HG03039 (cell line): ENCODE measurements around the gene CAPN5.

Experiments
- ATAC-seq: cut with Tn5 transposase; IDR thresholded peaks from one replicate; pipeline ENCODE4 v1.9.1; 2021; ENCODE audit warnings: mild to moderate bottlenecking, moderate library complexity; ENCODE audit not compliant: unreplicated experiment

The CAPN5 gene

DNA sequence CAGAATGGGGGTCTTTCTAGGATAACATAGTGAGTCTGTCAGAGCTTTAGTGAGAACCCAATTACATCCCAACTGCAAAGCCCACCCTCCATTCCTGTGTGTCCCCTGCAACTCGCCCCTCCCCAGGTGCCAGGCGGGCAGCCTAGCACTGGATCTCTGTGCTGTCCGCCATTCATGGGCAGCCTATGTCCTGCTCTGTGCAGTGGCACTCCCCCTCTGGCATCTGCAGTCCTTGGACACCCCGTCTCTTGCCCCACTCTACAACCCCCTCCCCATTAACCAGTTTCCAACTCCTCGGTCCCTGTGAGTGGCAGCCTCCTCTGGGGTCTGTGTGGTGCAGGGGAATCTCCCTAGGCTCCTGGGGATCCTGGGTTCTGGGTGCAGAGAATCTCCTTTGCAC is 98.3 kb downstream of the CAPN5 start:
- no peak for ATAC-seq

DNA sequence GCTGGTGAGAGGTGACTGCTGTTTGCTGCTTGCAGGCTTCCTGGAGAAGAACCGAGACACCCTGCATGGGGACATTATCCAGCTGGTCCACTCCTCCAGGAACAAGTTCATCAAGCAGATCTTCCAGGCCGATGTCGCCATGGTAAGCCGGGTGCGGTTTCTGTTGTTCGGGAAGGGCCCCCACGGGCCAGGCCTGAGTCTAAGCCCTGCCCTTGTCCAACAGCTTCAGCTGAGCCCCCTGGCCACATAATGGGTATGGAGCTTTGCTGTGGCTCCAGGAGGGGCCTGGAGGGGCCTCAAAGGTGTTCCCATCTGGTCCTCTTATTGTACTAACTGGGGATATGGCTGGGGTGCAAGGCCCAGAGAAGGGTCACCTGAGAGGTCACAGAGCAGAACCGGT is 99.2 kb downstream of the CAPN5 start:
- ATAC-seq: no peak

DNA sequence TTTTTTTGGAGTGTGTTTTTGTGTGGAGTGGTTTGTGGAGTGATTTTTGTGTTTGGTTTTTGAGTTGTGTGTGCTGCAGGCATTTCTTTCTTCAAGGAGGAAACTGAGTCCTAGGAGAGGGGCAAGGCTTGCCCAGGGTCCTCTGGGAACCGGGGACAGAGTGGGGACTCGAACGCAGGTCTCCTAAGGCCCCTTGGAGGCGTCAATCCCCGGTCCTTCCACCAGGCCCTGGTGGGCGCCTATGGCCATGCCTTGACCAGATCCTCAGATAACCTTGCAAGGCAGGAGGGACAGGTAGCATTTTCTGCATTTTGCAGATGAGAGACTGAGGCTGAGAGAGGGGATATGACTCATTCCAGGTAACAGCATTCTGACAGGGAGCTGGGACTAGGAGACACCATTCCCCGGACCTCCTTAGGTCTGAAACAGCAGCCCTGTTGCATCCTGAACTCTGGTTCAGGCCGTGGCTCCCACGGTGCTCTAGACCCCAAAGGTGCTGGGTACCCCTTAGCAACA is 100.4 kb downstream of the CAPN5 start:
- no peak for ATAC-seq

DNA sequence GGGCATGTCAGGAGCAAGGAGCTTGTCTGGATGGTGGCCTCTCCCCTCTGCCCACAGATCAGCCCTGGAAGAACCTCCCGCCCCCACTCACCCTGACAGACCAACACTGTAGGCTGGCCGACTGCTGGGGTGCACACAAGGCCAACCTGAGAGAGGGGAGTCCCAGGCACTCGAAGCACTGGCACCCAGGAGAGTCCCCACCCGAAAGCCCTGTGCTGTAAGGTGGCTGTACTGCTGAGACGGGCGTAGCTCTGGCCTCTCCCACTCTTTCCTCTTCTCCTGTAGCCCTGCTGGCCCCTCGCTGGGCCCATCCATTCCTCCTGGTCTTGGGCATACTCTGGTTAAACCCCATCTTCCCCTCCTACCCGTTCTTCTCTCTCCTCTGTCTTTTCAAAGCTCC is 101.0 kb downstream of the CAPN5 start:
- ATAC-seq: no peak

DNA sequence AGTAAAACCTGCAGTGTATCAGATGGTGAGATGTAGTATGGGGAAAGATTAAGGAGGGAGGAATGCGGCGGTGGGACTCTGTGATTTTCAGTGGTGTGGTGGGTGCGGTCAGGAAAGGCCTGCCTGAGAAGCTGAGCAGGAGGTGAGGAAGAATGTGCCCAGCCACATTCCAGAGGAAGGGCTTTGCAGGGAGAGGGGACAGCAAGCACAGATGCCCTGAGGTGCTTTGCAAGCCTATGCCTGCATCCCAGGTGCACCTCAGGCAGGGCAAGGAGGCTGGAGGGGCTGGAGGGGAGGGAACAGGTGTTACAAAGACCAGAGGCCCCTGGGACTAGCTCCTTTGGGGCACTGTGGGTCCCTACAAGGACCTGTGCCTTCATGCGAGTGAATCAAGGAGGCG is 103.3 kb downstream of the CAPN5 start:
- ATAC-seq: no peak

DNA sequence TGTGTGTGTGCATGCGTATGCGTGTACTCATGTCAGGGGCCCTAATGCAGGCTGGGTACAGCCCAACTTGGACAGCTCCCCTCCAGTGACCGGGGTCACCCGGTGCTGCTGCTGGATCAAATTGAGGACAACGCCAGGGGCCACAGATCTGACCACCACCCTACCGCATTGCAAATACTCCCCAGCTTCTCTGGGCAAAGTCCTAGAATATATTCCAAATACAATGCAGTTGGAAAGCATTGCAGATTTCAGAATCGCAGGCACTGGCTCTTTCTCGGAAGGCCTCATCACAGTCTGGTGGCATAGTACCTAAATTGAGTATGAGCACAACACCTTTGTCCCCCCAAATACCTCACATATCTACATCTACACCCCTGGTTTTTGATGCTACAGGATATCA is 104.5 kb downstream of the CAPN5 start:
- no peak for ATAC-seq

DNA sequence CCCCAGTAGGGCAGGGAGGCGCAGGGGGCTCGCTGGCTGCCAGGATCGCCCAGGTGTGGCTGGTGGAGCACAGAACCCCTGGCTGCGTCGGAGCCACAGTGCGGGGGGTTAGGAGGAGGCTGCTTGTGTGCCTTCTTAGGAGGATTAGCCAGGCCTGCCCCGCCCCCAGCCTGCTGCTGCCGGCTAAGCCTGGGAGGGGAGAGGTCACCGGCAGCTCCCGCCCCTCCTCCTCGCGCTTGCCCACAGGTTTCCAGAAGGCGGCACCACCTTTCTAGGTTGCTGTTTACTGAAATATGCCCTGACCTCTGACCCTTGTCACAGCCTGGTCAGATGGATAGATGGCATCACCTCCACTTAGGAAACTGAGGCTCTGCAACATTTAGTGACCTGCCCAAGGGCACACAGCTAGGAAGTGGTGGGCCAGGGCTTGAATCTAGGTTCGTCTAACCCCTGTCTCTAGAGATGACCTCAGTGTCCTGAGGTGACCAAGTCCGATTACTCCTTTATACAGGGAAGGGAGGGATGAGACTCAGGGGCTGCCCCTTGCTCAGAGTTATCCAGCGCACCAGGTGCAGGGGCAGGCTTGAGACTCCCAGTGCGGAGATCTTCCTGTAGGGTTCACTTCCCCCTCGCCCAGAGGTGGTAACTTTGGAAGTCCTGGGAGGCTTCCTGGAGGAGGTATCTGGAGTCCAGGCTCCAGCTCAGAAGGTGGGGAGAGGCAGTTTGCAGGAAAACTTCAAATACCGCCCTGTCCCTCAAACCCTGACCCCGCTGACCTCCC is 105.3 kb downstream of the CAPN5 start:
- ATAC-seq: no peak

DNA sequence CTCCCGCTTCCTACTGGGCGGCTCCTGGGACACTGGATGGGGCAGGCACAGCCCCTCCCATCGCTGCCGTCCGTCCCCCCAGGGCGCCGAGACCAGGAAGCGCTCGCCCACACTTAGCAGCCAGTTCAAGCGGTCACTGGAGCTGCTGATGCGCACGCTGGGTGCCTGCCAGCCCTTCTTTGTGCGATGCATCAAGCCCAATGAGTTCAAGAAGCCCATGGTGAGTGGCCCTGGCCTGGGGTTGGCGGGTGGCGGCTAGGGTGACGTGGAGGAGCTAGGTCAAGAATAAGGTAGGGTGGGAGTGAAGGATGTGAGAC is 105.9 kb downstream of the CAPN5 start:
- no peak for ATAC-seq

DNA sequence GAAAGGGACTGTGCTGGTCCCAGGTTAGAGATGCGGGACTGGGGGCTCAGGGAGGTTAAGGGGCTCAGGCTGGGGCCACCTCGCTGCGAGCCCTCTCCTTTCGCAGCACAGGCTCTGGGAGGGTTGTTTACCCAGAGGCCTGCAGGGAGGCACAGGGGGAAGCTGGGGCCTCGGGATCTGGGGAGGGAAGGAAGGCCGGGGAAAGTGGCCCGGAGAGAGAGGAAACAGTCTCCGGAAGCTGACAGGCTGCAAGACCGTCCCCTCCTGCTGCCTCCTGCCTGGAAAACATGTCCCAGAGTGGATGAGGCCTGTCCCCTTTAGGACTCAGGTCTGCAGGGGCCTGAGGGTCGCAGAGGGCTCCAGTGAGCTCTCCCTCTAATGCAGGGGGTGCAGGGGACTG is 106.7 kb downstream of the CAPN5 start:
- no peak for ATAC-seq

DNA sequence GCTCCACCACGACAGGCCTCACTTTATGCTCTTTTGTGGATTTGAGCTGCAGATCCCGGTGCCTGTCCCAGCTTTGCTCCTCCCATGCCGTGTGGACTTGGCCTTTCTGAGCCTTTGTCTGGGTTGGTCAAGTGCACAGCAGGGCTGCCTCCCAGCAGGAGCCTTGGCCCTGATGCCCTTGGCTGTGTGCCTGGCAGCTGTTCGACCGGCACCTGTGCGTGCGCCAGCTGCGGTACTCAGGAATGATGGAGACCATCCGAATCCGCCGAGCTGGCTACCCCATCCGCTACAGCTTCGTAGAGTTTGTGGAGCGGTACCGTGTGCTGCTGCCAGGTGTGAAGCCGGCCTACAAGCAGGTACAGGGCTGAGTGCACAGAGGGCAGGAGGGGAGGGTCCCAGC is 107.8 kb downstream of the CAPN5 start:
- ATAC-seq: no peak

DNA sequence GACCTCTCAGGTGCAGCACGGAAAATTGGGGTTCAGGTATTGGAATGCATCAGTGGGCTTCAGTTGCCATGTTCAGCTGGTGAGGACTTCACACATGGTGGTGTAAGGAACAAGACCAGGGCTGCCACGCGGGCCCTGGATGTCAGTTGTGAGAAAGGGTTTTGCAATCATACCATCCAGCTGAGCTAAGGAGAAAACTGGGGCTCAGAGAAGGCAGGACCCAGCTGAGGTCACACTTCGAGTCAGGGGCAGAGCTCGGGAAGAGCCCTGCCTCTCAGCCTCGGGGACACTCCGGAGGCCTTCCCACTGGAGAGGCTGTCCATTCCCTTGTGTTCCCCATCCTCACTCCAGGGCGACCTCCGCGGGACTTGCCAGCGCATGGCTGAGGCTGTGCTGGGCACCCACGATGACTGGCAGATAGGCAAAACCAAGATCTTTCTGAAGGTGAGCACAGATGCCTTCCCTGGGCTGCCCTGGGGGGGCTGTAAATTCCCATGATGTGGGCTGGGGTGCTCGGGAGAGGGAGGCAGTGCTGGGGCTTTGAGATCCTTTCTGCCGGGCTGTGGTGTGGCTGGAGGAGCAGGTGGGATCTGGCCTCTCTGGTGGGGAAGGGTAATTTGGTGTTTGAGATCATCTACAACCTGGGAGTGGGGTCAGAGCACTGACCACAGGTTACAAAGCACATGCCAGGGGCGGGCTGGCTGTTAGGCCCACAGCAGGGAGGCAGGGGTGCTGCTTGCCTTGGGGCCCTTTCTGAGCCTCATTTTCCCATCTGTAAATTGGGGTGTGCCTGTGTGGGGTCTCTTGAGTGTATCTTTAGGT is 108.5 kb downstream of the CAPN5 start:
- no peak for ATAC-seq
